ENCODE results near the gene INPP4B.
A peak's percentile ranks its signal among the peaks of the same experiment; 100 is the strongest.
"Not testable (repeated sequence)": the region's sequence is repeated elsewhere in the genome, so short reads cannot be mapped to it uniquely, and the experiment has no call there.

Gene INPP4B

DNA sequence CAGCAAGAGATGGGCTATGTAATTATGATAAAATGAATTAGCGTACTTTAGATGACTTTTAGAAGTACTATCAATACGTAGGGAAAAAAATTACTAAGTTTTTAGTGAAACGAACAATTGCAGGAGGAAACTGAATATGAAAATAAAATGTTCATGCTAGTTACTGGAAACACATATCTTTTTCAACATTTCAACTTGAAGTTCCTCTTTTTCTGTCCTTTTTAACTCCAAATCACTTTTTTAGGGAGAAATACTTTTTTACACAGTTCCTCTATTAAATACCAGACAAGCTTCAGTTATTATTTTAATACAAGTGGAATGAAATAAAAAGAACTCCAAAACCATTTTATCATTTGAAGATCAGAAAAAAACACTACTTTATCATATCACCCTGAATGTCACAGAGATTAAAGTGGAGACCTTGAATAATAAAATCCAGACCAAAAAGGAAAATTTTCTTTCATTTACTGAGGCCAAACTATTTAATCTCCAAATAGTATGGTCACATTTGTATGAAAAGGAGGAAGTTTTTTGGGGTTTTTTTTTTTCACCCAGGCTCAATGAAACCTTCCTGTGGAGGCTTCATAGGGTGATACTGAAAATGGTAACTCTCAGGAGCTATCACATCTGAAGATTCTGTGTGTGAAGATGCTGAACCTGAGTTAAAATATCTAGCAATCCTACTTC, 306.2 kb downstream of the INPP4B start:
- DNase-seq, result no peak

DNA sequence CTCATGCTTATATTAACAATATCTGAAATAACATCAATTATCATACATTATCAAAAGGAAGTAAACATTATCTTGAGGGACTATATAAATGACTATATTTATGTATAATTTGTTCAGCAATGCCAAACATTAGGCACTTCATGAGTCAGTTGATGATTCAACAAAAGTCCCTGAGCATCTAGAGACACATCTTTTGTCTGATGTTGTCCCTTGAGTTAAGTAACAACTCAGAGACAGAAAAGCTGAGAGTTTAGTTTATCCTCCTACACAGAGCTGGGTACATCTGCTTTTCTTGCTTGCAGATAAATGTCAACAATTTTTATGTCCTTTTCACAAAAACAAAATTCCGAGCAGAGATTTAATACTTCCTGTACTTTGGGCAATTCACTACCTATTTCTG, 311.1 kb downstream of the INPP4B start:
- DNase-seq, result no peak

DNA sequence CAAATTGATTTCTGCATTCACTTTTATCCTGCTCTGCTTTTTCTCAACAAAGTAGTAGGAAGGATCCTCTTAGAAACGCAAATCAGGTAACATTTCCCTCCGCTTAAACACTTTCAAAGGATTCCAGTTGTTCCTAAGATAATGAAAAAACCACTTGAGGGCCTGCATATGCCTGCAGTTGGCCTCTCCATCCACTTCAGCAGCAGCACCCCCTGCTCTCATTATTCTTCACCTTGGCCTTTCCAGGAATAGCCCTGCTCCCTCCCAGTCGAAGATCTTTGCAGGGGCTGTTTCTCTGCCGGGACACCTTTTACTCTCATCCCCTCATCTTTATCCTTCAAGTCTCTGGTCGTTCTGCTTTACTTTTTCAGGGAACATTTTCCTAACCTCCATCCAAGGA, 314.0 kb downstream of the INPP4B start:
- DNase-seq, result no peak

DNA sequence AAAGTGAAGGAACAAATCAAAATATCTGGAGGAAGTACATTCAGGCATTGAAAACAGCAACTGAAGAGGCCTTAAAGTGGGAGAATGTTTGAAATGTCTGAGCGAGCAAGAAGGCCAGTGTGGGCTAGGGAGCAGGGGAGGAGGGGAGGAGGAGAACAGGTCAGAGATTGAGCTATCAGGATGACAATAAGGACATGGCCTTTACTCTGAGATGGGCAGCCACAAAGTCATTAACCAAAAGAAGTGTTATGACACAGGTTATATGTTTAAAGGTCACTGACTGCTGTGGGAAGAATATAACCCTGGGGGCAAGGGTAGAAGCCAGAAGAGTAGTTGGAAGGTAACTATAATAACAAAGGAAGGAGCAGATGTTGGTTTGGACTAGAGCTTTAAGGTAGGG, 315.4 kb downstream of the INPP4B start:
- DNase-seq, result no peak

DNA sequence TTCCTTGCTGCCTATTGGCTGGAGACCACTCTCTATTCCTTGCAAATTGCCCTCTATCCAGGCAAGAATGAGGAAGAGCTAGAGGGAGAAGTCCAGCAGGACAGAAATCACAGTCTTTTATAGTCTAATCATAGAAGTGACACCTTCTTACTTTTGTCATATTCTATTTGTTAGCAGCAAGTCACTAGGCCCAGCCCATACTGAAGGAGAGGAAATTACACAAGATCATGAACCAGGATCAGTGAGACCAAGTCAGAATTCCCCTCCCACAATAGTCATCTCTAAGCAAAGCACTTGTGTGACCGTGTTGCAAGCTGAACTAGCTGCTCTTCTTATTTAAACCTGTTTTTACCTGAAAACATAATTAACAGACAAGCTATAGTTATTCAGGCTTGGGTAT, 317.7 kb downstream of the INPP4B start:
- no peak for DNase-seq

DNA sequence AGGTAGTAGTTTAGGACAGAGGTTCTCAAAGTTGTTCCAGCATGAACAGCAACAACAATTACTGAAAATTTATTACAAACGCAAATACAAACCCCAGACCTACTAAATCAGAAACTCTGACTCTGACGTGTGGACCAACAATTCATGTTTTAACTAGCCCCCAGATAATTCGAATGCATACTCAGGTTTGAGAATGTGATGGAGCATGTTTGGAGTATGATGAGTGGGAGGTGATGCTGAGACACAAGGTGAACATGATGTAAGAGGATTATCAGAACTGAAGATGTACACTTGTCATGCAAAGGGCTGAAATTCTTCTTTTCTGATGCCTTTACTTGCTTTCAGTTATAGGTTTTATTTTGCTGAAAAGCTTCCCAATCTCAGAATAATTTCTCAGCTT, 323.0 kb downstream of the INPP4B start:
- no peak for DNase-seq

DNA sequence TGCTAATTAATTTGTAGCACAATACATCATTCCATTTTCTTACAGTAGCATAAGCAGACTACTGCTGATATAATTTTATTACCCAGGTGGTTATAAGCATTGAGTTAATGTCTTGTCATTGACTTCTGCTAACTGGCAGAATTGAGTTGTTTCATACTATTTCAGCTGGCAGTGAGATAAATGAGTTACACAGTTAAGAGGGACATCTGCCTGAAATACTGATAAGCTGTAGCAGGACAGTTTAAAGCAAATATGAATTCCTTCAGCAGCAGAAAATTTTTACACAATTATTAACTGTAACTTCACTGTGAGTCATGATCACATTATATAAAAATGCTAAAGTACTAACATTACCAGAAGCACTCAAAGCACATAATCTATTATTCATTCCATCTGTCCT, 326.8 kb downstream of the INPP4B start:
- no peak for DNase-seq

DNA sequence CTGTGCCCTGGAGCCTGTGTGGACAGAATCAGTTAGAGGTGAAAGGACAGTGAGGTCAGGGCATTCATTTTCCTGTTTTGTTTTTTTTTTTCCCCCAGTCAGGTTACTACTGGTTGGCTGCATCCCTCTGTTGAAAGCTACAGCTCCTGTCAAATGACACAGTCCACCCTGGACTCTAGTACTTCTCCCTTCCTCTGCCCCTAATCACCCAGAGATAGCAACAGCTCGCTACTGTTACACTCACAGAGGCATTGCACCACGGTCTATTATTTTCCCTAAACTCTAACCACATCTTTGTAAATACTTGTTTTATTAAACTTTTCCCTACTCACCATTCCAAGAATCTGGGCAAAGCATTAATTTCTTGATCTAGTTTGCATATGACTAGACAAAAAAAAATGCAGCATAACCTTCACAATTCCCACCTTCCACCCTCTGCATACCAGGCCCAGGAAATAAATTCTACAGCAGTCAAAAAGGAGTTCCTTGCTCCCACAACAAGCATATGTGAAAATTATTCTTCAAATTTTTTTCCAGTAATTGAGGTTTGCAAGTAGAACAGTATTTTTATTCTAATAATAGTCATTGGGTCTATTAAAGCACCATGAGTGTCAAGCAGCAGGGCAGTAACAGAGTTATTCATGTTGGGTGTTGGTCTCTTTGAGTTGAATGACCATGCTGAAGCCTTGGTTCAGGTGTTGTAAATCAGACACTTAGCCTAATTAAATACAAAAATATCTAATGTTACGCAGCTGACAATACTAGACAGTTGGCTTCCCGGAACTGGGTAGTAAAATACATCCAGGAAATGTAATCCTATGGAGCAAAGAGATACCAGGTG, 329.2 kb downstream of the INPP4B start:
- DNase-seq, result no peak

DNA sequence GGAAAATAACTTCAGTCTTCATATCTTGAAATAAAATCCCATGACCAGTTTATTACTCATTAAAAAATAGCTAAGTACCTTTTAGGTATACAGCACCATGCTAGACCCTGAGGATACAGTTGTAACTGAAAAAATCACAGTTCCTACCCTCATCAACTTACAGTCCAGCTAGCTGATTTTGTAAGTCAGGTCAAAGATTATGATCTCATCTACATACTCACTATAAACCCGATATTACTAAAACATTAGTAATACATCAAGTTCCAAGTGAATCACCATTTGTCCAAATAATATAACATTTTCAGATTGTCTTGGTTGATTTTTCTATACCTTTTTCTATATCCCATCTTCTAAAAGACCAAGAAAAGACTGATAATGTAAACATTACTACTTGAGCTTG, 333.9 kb downstream of the INPP4B start:
- DNase-seq, result no peak

DNA sequence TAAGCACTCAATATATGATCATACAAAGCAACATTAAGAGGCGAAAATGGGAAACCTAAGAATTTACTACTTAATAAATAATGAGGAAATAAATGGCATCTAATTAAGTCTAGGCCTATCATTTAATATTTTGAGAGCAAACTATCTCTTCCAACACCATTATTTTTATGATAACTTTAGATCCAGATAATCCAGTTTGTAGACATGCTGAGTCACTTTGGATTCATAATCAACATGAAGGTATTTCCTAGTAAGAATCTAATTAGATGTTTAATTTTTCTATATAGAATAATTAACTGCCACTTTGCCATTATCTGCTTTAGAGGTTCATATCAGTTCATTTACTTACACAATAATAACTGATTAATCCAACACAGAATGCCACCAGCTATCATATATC, 336.2 kb downstream of the INPP4B start:
- no peak for DNase-seq

DNA sequence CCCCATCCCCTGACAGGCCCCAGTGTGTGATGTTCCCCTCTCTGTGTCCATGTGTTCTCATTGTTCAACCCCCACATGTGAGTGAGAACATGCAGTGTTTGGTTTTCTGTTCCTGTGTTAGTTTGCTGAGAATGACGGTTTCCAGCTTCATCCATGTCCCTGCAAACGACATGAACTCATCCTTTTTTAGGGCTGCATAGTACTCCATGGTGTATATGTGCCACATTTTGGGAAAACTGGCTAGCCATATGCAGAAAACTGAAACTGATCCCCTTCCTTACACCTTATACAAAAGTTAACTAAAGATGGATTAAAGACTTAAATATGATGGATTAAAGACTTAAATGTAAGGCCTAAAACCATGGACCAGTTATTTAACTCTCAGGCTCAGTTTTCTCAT, 336.7 kb downstream of the INPP4B start:
- DNase-seq, result not testable (repeated sequence)

DNA sequence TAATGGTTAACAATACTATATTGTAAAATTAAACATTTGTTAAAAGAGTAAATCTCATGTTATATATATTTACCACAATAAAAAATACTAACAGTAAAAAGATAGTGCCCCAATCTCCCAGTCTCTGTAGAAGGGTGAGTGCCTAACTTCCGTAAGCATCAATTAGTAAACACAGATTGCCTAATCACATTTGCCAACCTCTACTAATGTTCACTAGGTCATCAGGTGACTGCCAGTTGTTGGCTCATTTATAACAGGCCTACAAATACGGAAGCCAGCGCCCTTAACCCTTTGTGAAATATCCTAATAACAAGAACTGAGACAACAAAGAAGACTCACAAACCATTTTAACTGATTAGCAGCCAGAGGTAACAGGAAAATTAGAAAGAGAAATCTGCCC, 345.1 kb downstream of the INPP4B start:
- DNase-seq, result no peak

DNA sequence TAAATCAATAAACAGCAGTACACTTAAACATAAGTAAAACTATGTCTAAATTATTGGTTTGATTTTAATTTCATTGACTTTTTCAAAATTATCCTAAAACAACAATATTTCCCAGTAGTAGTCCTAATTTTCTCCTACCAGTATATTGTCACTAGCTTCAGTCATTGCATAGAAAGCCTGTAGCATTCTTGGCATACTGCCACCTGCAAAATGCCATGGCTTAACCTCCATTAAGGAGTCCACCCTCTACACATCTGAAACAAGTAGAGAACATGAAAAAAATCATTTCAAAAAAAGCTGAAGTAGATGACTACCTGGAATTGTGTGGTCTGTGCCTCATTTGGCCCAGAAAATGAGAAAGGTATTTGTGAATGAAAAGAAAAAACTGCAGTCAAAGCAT, 348.5 kb downstream of the INPP4B start:
- peak in 1 of 2 experiments; percentile 10 for DNase-seq

DNA sequence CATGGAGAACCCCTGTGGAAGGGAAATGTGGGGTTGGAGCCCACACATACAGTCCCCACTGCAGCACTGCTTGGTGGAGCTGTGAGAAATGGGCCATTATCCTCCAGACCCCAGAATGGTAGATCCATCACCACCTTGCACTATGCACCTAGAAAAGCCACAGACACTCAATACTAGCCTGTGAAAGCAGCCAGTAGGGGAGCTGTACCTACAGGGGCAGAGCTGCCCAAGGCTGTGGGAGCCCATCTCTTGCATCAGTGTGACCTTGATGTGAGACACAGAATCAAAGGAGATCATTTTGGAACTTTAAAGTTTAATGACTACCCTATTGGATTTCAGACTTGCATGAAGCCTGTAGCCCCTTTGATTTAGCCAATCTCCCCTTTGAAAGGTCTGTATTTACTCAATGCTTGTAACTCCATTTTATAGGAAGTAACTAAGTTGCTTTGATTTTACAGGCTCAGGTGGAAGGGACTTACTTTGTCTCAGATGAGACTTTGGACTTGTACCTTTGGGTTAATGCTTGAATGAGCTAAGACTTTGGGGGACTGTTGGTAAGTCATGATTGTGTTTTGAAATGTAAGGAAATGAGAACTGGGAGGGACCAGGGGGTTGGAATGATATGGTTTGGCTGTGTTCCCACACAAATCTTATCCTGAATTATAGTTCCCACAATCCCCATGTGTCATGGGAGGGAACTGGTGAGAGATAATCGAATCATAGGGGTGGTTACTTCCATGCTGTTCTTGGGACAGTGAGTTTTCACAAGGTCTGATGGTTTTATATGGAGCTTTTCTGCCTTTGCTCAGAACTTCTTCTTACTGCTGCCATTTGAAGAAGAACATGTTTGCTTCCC, 352.6 kb downstream of the INPP4B start:
- DNase-seq, result no peak

DNA sequence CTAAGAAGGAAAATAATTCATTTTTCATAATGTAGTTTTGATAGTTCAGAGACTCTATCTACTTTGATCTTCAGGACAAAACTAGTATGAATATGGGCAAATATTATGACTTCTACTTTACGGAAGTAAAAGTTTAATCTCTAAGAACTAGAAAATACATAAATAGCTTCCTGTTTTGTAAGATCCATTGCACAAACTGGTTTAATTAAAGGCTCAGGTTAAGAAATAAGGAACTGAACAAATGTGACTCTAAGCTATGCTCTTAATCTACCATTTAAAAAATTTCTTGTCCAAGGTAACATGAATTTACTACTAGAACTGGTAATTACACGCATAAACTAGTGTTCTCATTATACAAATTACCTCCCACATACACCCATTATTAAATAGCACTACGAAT, 360.6 kb downstream of the INPP4B start:
- no peak for DNase-seq

DNA sequence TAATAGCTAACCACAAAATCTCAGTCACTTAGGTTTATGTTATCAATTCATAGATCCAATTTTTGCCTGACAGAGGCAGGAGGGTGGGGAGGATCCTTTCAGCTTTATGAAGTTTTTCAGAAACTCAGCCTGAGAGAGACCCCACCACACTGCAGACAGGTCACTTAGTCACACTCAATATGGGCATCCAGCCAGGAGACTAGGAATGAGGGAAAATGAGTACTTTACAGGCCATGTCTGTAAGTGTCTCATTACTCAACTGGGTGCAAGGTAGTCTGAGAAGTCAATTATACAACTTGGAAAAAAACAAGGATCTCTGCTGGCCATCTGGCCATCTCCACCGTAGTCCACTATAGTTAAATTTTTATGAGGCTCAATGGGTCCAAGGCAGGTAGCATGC, 365.9 kb downstream of the INPP4B start:
- peak in 1 of 2 experiments; percentile 40 for DNase-seq

DNA sequence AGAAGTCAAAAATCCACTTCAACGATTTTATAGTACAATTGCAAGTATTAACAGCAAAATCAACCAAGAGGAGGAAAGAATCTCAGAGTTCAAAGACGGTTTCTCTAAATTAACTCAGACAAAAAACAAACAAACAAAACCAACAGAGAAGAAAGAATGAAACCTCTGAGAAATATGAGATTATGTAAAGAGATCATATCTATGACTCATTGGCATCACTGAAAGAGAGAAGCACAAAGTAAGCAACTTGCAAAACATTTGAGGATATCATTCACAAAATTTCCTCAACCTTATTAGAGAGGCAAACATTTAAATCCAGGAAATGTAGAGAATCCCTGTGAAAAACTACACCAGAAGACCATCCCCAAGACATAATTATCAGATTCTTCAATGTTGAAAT, 370.4 kb downstream of the INPP4B start:
- DNase-seq, result no peak

DNA sequence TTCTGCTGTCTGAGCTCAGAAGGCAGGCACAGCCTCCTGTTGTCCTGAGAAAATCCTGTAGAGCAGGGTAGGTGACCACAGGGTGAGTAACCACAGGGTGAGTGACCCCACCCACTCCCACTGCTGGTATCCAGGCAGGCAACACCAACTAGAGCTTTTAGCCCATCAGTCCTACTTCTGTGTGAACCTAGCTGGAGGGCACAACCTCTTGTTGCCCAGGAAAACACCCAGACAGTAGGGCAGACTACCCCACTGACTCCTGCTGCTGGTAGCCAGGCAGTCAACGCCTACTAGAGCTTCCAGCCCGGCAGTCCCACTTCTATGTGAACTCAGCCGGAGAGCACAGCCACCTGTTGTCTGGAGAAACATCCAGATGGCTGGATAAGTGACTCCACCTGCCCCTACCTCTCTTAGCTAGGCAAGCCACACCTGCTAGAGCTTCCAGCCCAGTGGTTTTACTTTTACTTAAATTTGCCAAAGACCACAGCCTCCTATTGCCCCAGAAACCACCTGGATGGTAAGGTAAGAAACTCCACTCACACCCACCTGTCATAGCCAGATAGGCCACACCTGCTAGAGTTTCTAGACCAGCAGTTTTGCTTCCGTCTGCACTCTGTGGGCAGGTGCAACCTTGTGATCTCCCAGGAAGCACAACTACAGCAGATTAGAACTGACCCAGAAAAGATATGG, 371.6 kb downstream of the INPP4B start:
- DNase-seq, result peak in 1 of 2 experiments; percentile 53

DNA sequence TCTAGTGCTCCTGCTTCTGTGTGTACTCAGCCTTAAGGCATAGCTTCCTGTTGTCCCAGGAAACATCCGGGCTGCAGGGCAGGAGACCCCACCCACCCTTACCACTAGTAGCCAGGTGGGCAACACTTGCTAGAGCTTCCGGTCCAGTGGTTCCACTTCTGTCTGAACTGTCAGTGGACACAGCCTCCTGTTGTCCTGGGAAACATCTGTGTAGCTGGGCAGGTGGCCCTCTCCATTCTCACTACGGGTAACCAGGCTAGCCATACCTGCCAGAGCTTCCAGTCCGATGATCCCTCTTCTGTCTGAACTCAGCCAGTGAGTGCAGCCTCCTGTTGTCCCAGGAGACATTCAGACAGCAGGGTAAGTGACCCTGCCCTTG, 372.2 kb downstream of the INPP4B start:
- DNase-seq, result no peak

DNA sequence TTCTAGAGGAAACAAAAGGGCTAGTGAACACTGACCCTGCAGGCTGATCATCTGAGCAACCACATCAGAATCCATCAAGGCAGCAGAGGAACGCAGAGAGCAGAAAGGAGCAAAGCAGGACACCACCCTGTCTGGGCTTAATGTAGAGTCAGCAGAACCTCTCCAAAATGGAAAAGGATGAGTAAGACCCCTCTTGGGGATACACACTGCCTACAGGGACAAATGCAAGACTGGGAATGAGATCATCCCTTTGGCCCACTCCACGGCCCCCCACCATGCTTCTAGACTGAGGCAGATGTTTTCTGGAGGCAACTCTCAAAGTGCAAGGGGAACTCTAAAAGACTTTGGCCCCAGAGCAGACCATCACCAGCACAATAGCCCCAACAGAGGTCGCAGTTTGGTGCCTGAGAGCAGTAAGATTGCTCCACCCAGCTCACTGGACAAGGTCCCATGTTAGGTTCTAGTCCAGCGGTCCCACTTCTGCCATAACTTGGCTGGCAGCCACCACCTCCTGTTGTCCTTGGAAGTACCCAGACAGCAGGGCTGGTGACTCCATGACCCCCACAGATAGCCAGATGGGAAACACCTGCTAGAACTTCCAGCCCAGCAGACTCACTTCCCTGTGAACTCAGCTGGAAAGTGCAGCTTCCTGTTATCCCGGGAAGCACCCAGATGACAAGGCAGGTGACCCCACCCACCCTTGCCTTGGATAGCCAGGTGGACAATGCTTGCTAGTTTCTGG, 372.7 kb downstream of the INPP4B start:
- DNase-seq, result peak in 1 of 2 experiments; percentile 76

DNA sequence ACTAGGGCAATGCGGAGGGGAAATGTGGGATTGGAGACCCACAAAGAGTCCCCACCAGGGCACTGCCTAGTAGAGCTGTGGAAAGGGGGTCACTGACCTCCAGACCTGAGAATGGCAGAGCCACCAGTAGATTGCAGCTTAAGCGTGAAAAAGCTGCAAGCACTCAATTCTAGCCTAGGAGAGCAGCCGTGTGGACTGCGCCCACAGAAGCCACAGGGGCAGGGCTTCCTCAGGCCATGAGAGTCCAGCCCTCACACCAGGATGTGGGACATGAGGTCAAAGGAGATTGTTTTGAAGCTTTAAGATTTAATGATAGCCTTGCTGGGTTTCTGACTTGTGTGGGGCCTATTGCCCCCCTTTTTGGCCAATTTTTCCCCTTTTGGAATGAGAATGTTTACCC, 379.0 kb downstream of the INPP4B start:
- no peak for DNase-seq

DNA sequence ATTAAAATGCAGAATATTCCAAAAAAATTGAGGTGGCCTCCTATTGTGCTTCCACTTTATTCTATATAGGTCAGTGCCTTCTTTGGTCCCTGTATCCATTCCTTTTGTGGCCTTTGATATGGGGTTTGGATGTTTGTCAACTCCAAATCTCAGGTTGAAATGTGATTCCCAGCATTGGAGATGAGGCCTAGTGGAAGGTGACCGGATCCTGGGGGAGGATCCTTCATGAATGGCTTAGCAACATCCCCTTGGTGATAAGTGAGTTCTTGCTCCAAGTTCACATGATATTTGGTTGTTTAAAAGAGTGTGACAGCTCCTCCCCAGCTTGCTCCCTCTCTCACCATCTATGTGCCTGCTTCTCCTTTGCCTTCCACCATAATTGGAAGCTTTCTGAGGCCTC, 380.6 kb downstream of the INPP4B start:
- no peak for DNase-seq

Data from NCI-H446 (cell line).